ENCODE results near the gene STYXL1. TPM values are rescaled to one million over a fixed set of nuclear protein-coding genes. Genes with fewer than 3 reads are reported as not detected.
A peak's percentile ranks its signal among the peaks of the same experiment; 100 is the strongest.

STYXL1 gene
- total and polyA plus RNA-seq, 2 experiments from 2014 or later: 56.3 to 70.1 TPM

- 93% methylated on average over 1 of the region's 1 CpG for WGBS (ENCODE audit: low lambda C conversion rate, missing lambda C conversion rate)
- Histone ChIP-seq H2AFZ (no peak overlapping the region), H3K36me3 (replicated peaks; ENCODE audit: insufficient read depth, low read depth) (no peaks in the 10 kb centered on the region), H3K79me2 (no peaks in the 10 kb centered on the region), H3K4me2 (no peak overlapping the region), H3K9me3 (ENCODE audit: low read depth) (no peaks in the 10 kb centered on the region), H3K4me1 (ENCODE audit: insufficient read depth) (peaks cover 7% of the 10 kb centered on the region), H3K27me3 (no peaks in the 10 kb centered on the region), H4K20me1 (ENCODE audit: insufficient read depth, poor library complexity, severe bottlenecking) (no peaks in the 10 kb centered on the region), H3K27ac (no peak overlapping the region), H3K4me3 (no peak overlapping the region), H3K9me2 (replicated peaks; ENCODE audit: insufficient read depth) (no peaks in the 10 kb centered on the region)
- TF ChIP-seq EZH2 (IDR thresholded peaks at IDR 0.05; ENCODE audit: borderline replicate concordance) (no peak), EZH2phosphoT487 (IDR thresholded peaks at IDR 0.05; ENCODE audit: low read depth, severe bottlenecking, unreplicated experiment) (no peak)
- TF ChIP-seq, protein P1, sequence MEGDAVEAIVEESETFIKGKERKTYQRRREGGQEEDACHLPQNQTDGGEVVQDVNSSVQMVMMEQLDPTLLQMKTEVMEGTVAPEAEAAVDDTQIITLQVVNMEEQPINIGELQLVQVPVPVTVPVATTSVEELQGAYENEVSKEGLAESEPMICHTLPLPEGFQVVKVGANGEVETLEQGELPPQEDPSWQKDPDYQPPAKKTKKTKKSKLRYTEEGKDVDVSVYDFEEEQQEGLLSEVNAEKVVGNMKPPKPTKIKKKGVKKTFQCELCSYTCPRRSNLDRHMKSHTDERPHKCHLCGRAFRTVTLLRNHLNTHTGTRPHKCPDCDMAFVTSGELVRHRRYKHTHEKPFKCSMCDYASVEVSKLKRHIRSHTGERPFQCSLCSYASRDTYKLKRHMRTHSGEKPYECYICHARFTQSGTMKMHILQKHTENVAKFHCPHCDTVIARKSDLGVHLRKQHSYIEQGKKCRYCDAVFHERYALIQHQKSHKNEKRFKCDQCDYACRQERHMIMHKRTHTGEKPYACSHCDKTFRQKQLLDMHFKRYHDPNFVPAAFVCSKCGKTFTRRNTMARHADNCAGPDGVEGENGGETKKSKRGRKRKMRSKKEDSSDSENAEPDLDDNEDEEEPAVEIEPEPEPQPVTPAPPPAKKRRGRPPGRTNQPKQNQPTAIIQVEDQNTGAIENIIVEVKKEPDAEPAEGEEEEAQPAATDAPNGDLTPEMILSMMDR (IDR thresholded peaks at IDR 0.05; ENCODE audit: poor library complexity): no peak
- no peak for DNase-seq (ENCODE audit: low spot score)
Observed at GRCh38 chr7:75998038-75998437, 49.8 kb downstream of the STYXL1 start.

DNA sequence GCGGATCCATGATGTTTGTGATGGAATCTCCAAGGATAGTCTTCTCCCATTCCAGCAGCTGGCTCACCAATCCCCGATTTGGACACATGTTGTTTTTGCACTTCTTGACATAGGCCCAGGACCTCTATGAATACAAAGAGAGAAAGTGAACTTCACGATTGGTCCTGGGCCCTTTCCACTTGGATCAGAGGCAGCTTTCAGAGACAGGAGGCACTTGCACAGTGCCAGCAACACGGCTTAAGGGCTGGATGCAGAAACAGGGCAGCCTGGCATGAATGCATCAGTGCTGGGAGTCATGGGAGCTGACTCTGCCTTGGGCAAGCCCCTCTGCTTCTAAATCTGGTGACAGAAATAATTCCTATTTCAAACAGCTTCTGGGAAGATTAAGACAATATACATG, 51.3 kb downstream of the STYXL1 start:
- Histone ChIP-seq H3K9me2 (replicated peaks; ENCODE audit: insufficient read depth) (no peaks in the 10 kb centered on the region), H3K27me3 (no peaks in the 10 kb centered on the region), H3K4me3 (no peak overlapping the region), H3K27ac (no peak overlapping the region), H3K4me1 (ENCODE audit: insufficient read depth) (peaks cover 8% of the 10 kb centered on the region), H3K4me2 (no peak overlapping the region), H3K36me3 (replicated peaks; ENCODE audit: insufficient read depth, low read depth) (no peaks in the 10 kb centered on the region), H4K20me1 (ENCODE audit: insufficient read depth, poor library complexity, severe bottlenecking) (no peaks in the 10 kb centered on the region), H2AFZ (no peak overlapping the region), H3K79me2 (no peaks in the 10 kb centered on the region), H3K9me3 (ENCODE audit: low read depth) (no peaks in the 10 kb centered on the region)
- TF ChIP-seq EZH2 (IDR thresholded peaks at IDR 0.05; ENCODE audit: borderline replicate concordance): no peak
- 91% methylated on average over 4 of the region's 4 CpGs for WGBS (ENCODE audit: low lambda C conversion rate, missing lambda C conversion rate)
- DNase-seq (ENCODE audit: low spot score): no peak

DNA sequence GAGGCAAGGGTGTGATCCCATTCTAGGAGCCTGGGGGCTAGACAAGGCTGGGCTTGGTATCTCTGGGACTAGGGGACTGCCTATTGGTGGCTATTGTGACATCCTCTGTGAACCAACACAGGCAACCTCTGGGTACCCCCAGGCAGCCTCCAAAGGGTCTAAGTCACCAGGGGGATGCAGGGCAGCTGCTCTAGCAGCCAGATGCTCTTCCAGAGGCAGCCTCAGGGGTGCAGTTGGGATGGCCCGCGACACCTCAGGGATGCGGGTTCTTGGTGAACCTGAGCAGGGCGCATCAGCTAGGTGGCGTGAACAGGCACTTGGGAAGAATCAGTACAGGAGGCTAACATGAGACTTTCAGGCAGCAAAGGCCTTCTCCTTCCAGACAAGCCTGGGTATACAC, 51.8 kb downstream of the STYXL1 start:
- H3K79me2 ChIP-seq: no peaks in the 10 kb centered on the region
- no peak overlapping the region for H2AFZ ChIP-seq
- H3K27ac ChIP-seq: no peak overlapping the region
- no peaks in the 10 kb centered on the region for H3K27me3 ChIP-seq
- H3K4me3 ChIP-seq: no peak overlapping the region
- 98% methylated on average over 5 of the region's 5 CpGs for WGBS (ENCODE audit: low lambda C conversion rate, missing lambda C conversion rate)
- TF ChIP-seq, protein P1 (IDR thresholded peaks at IDR 0.05; ENCODE audit: poor library complexity): no peak
- no peak for TF ChIP-seq EZH2phosphoT487 (IDR thresholded peaks at IDR 0.05; ENCODE audit: low read depth, severe bottlenecking, unreplicated experiment)
- TF ChIP-seq EZH2 (IDR thresholded peaks at IDR 0.05; ENCODE audit: borderline replicate concordance): no peak
- peaks cover 8% of the 10 kb centered on the region for H3K4me1 ChIP-seq (ENCODE audit: insufficient read depth)
- H3K9me2 ChIP-seq (replicated peaks; ENCODE audit: insufficient read depth): no peaks in the 10 kb centered on the region
- no peak for DNase-seq (ENCODE audit: low spot score)
- no peak overlapping the region for H3K4me2 ChIP-seq
- no peaks in the 10 kb centered on the region for H3K9me3 ChIP-seq (ENCODE audit: low read depth)
- no peaks in the 10 kb centered on the region for H4K20me1 ChIP-seq (ENCODE audit: insufficient read depth, poor library complexity, severe bottlenecking)
- H3K36me3 ChIP-seq (replicated peaks; ENCODE audit: insufficient read depth, low read depth): no peaks in the 10 kb centered on the region

DNA sequence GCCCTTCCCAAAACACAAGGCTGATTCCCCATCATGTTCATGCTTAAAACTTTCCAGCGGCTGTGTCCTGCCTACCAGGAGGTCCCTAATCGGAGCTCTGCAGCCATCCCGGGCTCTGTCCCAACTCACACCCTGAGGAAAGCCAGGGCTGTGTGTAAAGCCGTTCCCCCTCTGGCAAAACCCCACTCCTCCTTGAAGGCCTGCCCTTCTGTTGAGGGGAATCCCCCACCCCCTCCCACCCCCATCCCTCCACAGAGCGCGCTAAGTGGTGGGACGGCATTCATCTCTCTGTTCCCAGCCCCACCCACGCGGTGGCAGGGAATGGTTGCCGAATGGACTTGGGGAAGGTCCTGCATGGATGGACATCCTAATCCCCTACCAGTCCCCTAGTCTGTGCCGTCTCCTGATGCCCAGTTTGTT, 52.7 kb downstream of the STYXL1 start:
- no peak overlapping the region for H3K4me3 ChIP-seq
- H3K27me3 ChIP-seq: no peaks in the 10 kb centered on the region
- peak overlapping the region; percentile 33 for H2AFZ ChIP-seq
- 75% methylated on average over 11 of the region's 11 CpGs for WGBS (ENCODE audit: low lambda C conversion rate, missing lambda C conversion rate)
- H3K4me2 ChIP-seq: peak overlapping the region; percentile 100
- H3K36me3 ChIP-seq (replicated peaks; ENCODE audit: insufficient read depth, low read depth): no peaks in the 10 kb centered on the region
- H3K9me2 ChIP-seq (replicated peaks; ENCODE audit: insufficient read depth): no peaks in the 10 kb centered on the region
- DNase-seq (ENCODE audit: low spot score): no peak
- no peaks in the 10 kb centered on the region for H4K20me1 ChIP-seq (ENCODE audit: insufficient read depth, poor library complexity, severe bottlenecking)
- peak overlapping the region; percentile 65 for H3K27ac ChIP-seq
- TF ChIP-seq EZH2 (IDR thresholded peaks at IDR 0.05; ENCODE audit: borderline replicate concordance) (no peak), EZH2phosphoT487 (IDR thresholded peaks at IDR 0.05; ENCODE audit: low read depth, severe bottlenecking, unreplicated experiment) (no peak)
- TF ChIP-seq, protein P1 (IDR thresholded peaks at IDR 0.05; ENCODE audit: poor library complexity): no peak
- no peaks in the 10 kb centered on the region for H3K9me3 ChIP-seq (ENCODE audit: low read depth)
- peaks cover 8% of the 10 kb centered on the region for H3K4me1 ChIP-seq (ENCODE audit: insufficient read depth)
- no peaks in the 10 kb centered on the region for H3K79me2 ChIP-seq
